Ovary (tissue), 9 donors: ENCODE data around the gene LRRC56. TPM values are rescaled to one million over a fixed set of nuclear protein-coding genes. Genes with fewer than 3 reads are reported as not detected.

Source experiments
- DNase-seq, 5 donors: peaks; one replicate each; pipeline ENCODE4 v3.0.0-alpha.2; 2019 to 2020
- H3K27ac ChIP-seq, 2 donors: fragments of 200-600 bp; one replicate each; pipeline versions ENCODE4 v1.5.1 to v1.8.0; 2019 to 2022
- H3K27me3 ChIP-seq: fragments of 200-600 bp; one replicate; pipeline ENCODE4 v1.8.0; 2022
- H3K36me3 ChIP-seq: fragments of 200-600 bp; sonication (generic); one replicate; pipeline ENCODE4 v1.5.1; 2019
- H3K4me1 ChIP-seq: one replicate; pipeline ENCODE4 v1.8.1; 2013; ENCODE audit warnings: mild to moderate bottlenecking, moderate library complexity; ENCODE audit not compliant: insufficient read depth
- H3K4me3 ChIP-seq: fragments of 200-600 bp; sonication (generic); one replicate; pipeline ENCODE4 v1.5.1; 2017
- H3K9me3 ChIP-seq, 2 donors: fragments of 200-600 bp in 1 of 2; sonication (generic) in 1 of 2; one replicate each; pipeline versions ENCODE4 v1.5.1 to v1.8.1; 2013 to 2019; ENCODE audit warnings: mild to moderate bottlenecking in 1 of 2, moderate library complexity in 1 of 2
- EP300 ChIP-seq: sonication (generic); formaldehyde crosslinking; IDR thresholded peaks from one replicate; pipeline ENCODE4 v1.6.1; 2017; ENCODE audit warnings: antibody characterized with exemption
- POLR2A ChIP-seq: fragments of 450-650 bp; IDR thresholded peaks from one replicate; pipeline ENCODE4 v1.6.1; 2017; ENCODE audit warnings: antibody characterized with exemption, mild to moderate bottlenecking, moderate library complexity
- WGBS, 3 donors: extraction: QIAGEN DNeasy Blood & Tissue Kit in 1 of 3; methylation state at CpG; one replicate each; pipeline versions ENCODE4 v1.1.5 to v1.1.7; 2013 to 2017; 5-methylcytosine and 5-hydroxymethylcytosine counted together
- intact Hi-C, 4 donors: fragments of 100-400 bp; cut with DNase I; formaldehyde crosslinking; loops; one replicate each; pipeline versions ENCODE4 v1.11.0 to v1.15.1; 2022 to 2023
- polyA plus RNA-seq, 2 donors: library from polyadenylated mRNA; stranded (reverse); fragments of 200-250 nt in 1 of 2; fragments of 350-450 nt in 1 of 2; fragmentation: Illumina TruSeq in 1 of 2; extraction: RNeasy Lipid Tissue Mini Kit (QIAGEN cat#74804) in 1 of 2; gene quantifications; one replicate each; pipeline ENCODE4 v1.2.3, GENCODE V29; 2013 to 2014
- total RNA-seq, 7 donors: library from RNA; depleted of rRNA in 2 of 7; stranded (reverse); fragments of >200 nt in 2 of 7; fragmentation: NEBNext Ultra II Directional in 3 of 7; extraction: Animal tissue kit (Norgen Biotek cat#: 25700) in 3 of 7; gene quantifications; one replicate each; pipeline versions ENCODE4 v1.1.0 to v1.2.4, GENCODE V29; 2016 to 2023
- TF ChIP-seq, protein P1 (sequence below), 3 donors: fragments of 450-650 bp in 2 of 3; fragments of 200-600 bp in 1 of 3; IDR thresholded peaks; one replicate each; pipeline versions ENCODE4 v1.5.1 to v1.8.0; 2016 to 2022; ENCODE audit warnings: antibody characterized with exemption in 3 of 3, mild to moderate bottlenecking in 1 of 3
- donor health status: DM: no; HTN: no; CAD: no; lungs with moderate emphysema.
- donor health status: DM: no; HTN: no; CAD: no.
- donor health status: Bipolar disorder and iron deficiency.
- donor health status: DM: yes; HTN: yes; CAD: no.
- donor health status: DM: no; HTN: no; CAD: no.
- donor health status: DM: yes; HTN: yes; CAD: no.

Gene LRRC56
- total and polyA plus RNA-seq, 9 donors = 0.60 to 6.2 (median 2.0) TPM; not detected in 1

DNA sequence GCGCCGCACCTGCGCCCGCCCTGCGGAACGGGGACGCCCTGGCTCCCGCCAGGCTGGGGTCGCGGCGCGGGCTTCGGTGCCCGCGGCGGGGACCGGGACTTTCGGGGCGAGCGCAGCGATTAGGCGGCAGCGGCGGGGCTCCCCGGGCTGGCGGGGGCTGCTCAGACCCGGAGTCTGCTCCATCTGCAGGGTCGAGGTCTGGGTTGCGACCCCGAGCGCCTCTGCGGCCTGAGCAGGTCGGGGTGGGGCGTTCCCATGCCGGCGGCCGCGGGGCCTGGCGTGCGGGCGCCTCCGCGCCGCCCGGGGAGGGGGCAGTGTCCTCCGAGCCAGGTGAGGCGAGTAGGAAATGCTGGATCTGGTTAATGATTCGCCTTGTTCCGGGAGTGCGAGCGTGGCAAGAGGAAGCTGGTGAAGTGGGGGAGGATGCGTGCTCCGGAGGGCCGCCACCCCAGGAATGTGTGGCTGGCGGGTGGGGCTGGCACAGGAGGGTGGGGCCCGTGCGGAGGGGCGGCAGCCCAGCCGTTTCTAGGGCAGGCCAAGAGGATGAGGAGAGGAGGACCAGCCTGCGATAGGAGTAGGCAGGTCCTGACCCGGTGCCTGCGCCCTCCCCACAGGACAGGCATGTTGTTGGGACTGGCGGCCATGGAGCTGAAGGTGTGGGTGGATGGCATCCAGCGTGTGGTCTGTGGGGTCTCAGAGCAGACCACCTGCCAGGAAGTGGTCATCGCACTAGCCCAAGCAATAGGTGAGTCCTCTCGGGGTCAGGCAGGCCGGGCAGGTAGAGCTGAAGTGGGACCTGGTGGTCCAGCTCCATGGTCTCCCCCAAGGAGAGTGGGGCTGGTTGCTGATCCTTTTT, 24.0 kb downstream of the LRRC56 start:
- Histone ChIP-seq H3K4me3 (peak overlapping the region; percentile 56), H3K27me3 (no peaks in the 10 kb centered on the region), H3K4me1 (peaks cover 6% of the 10 kb centered on the region), H3K27ac (no peak overlapping the region), H3K36me3 (no peaks in the 10 kb centered on the region), H3K9me3 (no peaks in the 10 kb centered on the region)
- 8 to 11% (median 10%) methylated on average over 53 to 67 of the region's 67 CpGs for WGBS, 3 donors
- DNase-seq = peak in 2 of 5 donors; percentile 46 to 52
- intact Hi-C loops = loop anchor here in 1 of 4 donors (5.0 kb wide), 1 partner anchor 1266 kb away; no protein-coding TSS in a partner anchor
- no peak for TF ChIP-seq EP300
- TF ChIP-seq, protein P1, sequence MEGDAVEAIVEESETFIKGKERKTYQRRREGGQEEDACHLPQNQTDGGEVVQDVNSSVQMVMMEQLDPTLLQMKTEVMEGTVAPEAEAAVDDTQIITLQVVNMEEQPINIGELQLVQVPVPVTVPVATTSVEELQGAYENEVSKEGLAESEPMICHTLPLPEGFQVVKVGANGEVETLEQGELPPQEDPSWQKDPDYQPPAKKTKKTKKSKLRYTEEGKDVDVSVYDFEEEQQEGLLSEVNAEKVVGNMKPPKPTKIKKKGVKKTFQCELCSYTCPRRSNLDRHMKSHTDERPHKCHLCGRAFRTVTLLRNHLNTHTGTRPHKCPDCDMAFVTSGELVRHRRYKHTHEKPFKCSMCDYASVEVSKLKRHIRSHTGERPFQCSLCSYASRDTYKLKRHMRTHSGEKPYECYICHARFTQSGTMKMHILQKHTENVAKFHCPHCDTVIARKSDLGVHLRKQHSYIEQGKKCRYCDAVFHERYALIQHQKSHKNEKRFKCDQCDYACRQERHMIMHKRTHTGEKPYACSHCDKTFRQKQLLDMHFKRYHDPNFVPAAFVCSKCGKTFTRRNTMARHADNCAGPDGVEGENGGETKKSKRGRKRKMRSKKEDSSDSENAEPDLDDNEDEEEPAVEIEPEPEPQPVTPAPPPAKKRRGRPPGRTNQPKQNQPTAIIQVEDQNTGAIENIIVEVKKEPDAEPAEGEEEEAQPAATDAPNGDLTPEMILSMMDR (IDR thresholded peaks at IDR 0.05) = no peak
- TF ChIP-seq POLR2A = no peak

DNA sequence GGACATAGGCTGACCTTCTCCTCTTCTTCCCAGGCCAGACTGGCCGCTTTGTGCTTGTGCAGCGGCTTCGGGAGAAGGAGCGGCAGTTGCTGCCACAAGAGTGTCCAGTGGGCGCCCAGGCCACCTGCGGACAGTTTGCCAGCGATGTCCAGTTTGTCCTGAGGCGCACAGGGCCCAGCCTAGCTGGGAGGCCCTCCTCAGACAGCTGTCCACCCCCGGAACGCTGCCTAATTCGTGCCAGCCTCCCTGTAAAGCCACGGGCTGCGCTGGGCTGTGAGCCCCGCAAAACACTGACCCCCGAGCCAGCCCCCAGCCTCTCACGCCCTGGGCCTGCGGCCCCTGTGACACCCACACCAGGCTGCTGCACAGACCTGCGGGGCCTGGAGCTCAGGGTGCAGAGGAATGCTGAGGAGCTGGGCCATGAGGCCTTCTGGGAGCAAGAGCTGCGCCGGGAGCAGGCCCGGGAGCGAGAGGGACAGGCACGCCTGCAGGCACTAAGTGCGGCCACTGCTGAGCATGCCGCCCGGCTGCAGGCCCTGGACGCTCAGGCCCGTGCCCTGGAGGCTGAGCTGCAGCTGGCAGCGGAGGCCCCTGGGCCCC, 24.8 kb downstream of the LRRC56 start:
- peak in 2 of 5 donors; percentile 42 to 46 for DNase-seq
- Histone ChIP-seq H3K4me1 (peaks cover 6% of the 10 kb centered on the region), H3K27ac (no peak overlapping the region), H3K36me3 (no peaks in the 10 kb centered on the region), H3K27me3 (no peaks in the 10 kb centered on the region), H3K9me3 (no peaks in the 10 kb centered on the region), H3K4me3 (no peak overlapping the region)
- TF ChIP-seq EP300 = no peak
- TF ChIP-seq, protein P1 (IDR thresholded peaks at IDR 0.05) = no peak
- WGBS, 3 donors = 92 to 94% (median 93%) methylated on average over 26 to 29 of the region's 29 CpGs
- intact Hi-C loops = loop anchor here in 1 of 4 donors (5.0 kb wide), 1 partner anchor 1265 kb away; no protein-coding TSS in a partner anchor

DNA sequence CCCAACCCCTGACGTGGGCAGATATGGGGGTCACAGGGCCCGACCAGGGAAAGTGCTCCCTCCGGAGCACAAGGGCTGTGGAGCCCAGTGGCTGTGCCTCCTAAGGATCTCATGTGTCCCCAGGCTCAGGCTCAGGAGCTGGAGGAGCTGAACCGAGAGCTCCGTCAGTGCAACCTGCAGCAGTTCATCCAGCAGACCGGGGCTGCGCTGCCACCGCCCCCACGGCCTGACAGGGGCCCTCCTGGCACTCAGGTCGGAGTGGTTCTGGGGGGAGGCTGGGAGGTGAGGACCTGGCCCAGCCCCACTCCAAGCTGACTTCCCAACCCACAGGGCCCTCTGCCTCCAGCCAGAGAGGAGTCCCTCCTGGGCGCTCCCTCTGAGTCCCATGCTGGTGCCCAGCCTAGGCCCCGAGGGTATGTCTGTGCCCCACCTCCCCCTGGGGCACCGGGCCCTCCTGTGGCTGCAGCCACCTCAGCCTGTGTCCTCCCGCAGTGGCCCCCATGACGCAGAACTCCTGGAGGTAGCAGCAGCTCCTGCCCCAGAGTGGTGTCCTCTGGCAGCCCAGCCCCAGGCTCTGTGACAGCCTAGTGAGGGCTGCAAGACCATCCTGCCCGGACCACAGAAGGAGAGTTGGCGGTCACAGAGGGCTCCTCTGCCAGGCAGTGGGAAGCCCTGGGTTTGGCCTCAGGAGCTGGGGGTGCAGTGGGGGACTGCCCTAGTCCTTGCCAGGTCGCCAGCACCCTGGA, 25.9 kb downstream of the LRRC56 start:
- intact Hi-C loops = loop anchor here in 1 of 4 donors (5.0 kb wide), 1 partner anchor 1264 kb away; no protein-coding TSS in a partner anchor
- WGBS, 3 donors = 85 to 89% (median 87%) methylated on average over 12 to 18 of the region's 18 CpGs
- H3K4me3 ChIP-seq = no peak overlapping the region
- peak in 1 of 5 donors; percentile 24 for DNase-seq
- H3K27ac ChIP-seq = no peak overlapping the region
- H3K36me3 ChIP-seq = no peaks in the 10 kb centered on the region
- no peaks in the 10 kb centered on the region for H3K9me3 ChIP-seq
- no peaks in the 10 kb centered on the region for H3K27me3 ChIP-seq
- TF ChIP-seq EP300 (no peak), POLR2A (no peak)
- TF ChIP-seq, protein P1 (IDR thresholded peaks at IDR 0.05) = no peak
- peaks cover 8% of the 10 kb centered on the region for H3K4me1 ChIP-seq
